Measurements from ENCODE around the gene ARMH4.

Gene ARMH4

GRCh38 chr14:58193542-58193941 is 41.5 kb upstream of the ARMH4 start:
- Histone ChIP-seq H3K4me1 (ENCODE audit: control insufficient read depth, low read length) (peaks cover 4% of the 10 kb centered on the region), H3K36me3 (ENCODE audit: control insufficient read depth, low read length) (no peaks in the 10 kb centered on the region), H3K79me2 (ENCODE audit: control insufficient read depth, low read length) (no peaks in the 10 kb centered on the region), H3K9me3 (ENCODE audit: control insufficient read depth, insufficient read depth, low read length) (no peaks in the 10 kb centered on the region), H3K9me2 (replicated peaks; ENCODE audit: control insufficient read depth, low read length) (no peaks in the 10 kb centered on the region), H3K4me2 (ENCODE audit: low read length) (no peak overlapping the region), H3K27ac (ENCODE audit: low read depth, low read length) (no peak overlapping the region), H3K4me3 (ENCODE audit: low read length) (no peak overlapping the region), H3F3A (ENCODE audit: control insufficient read depth, insufficient read depth) (no peaks in the 10 kb centered on the region), H4K20me1 (ENCODE audit: control insufficient read depth, insufficient read depth, low read depth, low read length) (no peaks in the 10 kb centered on the region), H3K27me3 (ENCODE audit: control insufficient read depth, low read length) (peaks cover 6% of the 10 kb centered on the region)
- TF ChIP-seq CTCF (IDR thresholded peaks at IDR 0.05; ENCODE audit: low read depth, low read length, poor library complexity, severe bottlenecking) (no peak), EZH2phosphoT487 (IDR thresholded peaks at IDR 0.05; ENCODE audit: borderline replicate concordance, low read length) (no peak)

GRCh38 chr14:58191763-58192601 is 40.0 kb upstream of the ARMH4 start:
- peaks cover 11% of the 10 kb centered on the region for H3K27me3 ChIP-seq (ENCODE audit: control insufficient read depth, low read length)
- no peaks in the 10 kb centered on the region for H4K20me1 ChIP-seq (ENCODE audit: control insufficient read depth, insufficient read depth, low read depth, low read length)
- H3F3A ChIP-seq (ENCODE audit: control insufficient read depth, insufficient read depth) = no peaks in the 10 kb centered on the region
- no peak overlapping the region for H3K27ac ChIP-seq (ENCODE audit: low read depth, low read length)
- H3K4me1 ChIP-seq (ENCODE audit: control insufficient read depth, low read length) = no peaks in the 10 kb centered on the region
- no peak overlapping the region for H3K4me2 ChIP-seq (ENCODE audit: low read length)
- H3K79me2 ChIP-seq (ENCODE audit: control insufficient read depth, low read length) = no peaks in the 10 kb centered on the region
- H3K9me3 ChIP-seq (ENCODE audit: control insufficient read depth, insufficient read depth, low read length) = no peaks in the 10 kb centered on the region
- no peaks in the 10 kb centered on the region for H3K9me2 ChIP-seq (replicated peaks; ENCODE audit: control insufficient read depth, low read length)
- TF ChIP-seq CTCF (IDR thresholded peaks at IDR 0.05; ENCODE audit: low read depth, low read length, poor library complexity, severe bottlenecking) = no peak
- TF ChIP-seq EZH2phosphoT487 (IDR thresholded peaks at IDR 0.05; ENCODE audit: borderline replicate concordance, low read length) = no peak
- H3K36me3 ChIP-seq (ENCODE audit: control insufficient read depth, low read length) = no peaks in the 10 kb centered on the region
- no peak overlapping the region for H3K4me3 ChIP-seq (ENCODE audit: low read length)

- Histone ChIP-seq H3K9me3 (ENCODE audit: control insufficient read depth, insufficient read depth, low read length) (no peaks in the 10 kb centered on the region), H3K9me2 (replicated peaks; ENCODE audit: control insufficient read depth, low read length) (no peaks in the 10 kb centered on the region), H3K79me2 (ENCODE audit: control insufficient read depth, low read length) (no peaks in the 10 kb centered on the region), H4K20me1 (ENCODE audit: control insufficient read depth, insufficient read depth, low read depth, low read length) (no peaks in the 10 kb centered on the region), H3K27me3 (ENCODE audit: control insufficient read depth, low read length) (peaks cover 11% of the 10 kb centered on the region), H3K4me1 (ENCODE audit: control insufficient read depth, low read length) (no peaks in the 10 kb centered on the region), H3K27ac (ENCODE audit: low read depth, low read length) (no peak overlapping the region), H3K4me3 (ENCODE audit: low read length) (no peak overlapping the region), H3F3A (ENCODE audit: control insufficient read depth, insufficient read depth) (no peaks in the 10 kb centered on the region), H3K36me3 (ENCODE audit: control insufficient read depth, low read length) (no peaks in the 10 kb centered on the region), H3K4me2 (ENCODE audit: low read length) (no peak overlapping the region)
- TF ChIP-seq CTCF (IDR thresholded peaks at IDR 0.05; ENCODE audit: low read depth, low read length, poor library complexity, severe bottlenecking) = no peak
- no peak for TF ChIP-seq EZH2phosphoT487 (IDR thresholded peaks at IDR 0.05; ENCODE audit: borderline replicate concordance, low read length)
Observed at GRCh38 chr14:58189176-58189575, 37.2 kb upstream of the ARMH4 start.

Data from DOHH2 (cell line).